Mesothelial cell of epicardium (in vitro differentiated cells): ENCODE results near the gene PNMT. TPM values are rescaled to one million over a fixed set of nuclear protein-coding genes. Genes with fewer than 3 reads are reported as not detected.

ENCODE experiments used
- DNase-seq, 2 experiments: peaks; one replicate each; pipeline ENCODE4 v3.0.0; 2021; ENCODE audit warnings: low spot score in 2 of 2; ENCODE audit not compliant: unreplicated experiment in 2 of 2
- H3K27ac Mint-ChIP-seq: 2 replicates; pipeline ENCODE4 v1.8.0; 2021; ENCODE audit warnings: mixed read lengths
- H3K27me3 Mint-ChIP-seq: 2 replicates; pipeline ENCODE4 v1.8.0; 2021; ENCODE audit warnings: low read depth, mixed read lengths
- H3K36me3 Mint-ChIP-seq: 2 replicates; pipeline ENCODE4 v1.8.0; 2021; ENCODE audit warnings: mixed read lengths
- H3K4me1 Mint-ChIP-seq: 2 replicates; pipeline ENCODE4 v1.8.0; 2021; ENCODE audit warnings: mixed read lengths
- H3K4me3 Mint-ChIP-seq: 2 replicates; pipeline ENCODE4 v1.8.0; 2021; ENCODE audit warnings: mild to moderate bottlenecking, moderate library complexity, mixed read lengths
- H3K9me3 Mint-ChIP-seq: 2 replicates; pipeline ENCODE4 v1.8.0; 2021; ENCODE audit warnings: mixed read lengths
- total RNA-seq: library from RNA; stranded (reverse); gene quantifications from 3 replicates; pipeline ENCODE4 v1.2.1, GENCODE V29; 2021
- TF ChIP-seq, protein P1 (sequence below): fragments of 200-600 bp; sonication (generic); IDR thresholded peaks from one replicate; pipeline ENCODE4 v1.5.0; 2021; ENCODE audit warnings: antibody characterized with exemption; ENCODE audit not compliant: unreplicated experiment

Gene PNMT
- total RNA-seq, 1 donor from 2014 or later: 1.7 TPM

DNA sequence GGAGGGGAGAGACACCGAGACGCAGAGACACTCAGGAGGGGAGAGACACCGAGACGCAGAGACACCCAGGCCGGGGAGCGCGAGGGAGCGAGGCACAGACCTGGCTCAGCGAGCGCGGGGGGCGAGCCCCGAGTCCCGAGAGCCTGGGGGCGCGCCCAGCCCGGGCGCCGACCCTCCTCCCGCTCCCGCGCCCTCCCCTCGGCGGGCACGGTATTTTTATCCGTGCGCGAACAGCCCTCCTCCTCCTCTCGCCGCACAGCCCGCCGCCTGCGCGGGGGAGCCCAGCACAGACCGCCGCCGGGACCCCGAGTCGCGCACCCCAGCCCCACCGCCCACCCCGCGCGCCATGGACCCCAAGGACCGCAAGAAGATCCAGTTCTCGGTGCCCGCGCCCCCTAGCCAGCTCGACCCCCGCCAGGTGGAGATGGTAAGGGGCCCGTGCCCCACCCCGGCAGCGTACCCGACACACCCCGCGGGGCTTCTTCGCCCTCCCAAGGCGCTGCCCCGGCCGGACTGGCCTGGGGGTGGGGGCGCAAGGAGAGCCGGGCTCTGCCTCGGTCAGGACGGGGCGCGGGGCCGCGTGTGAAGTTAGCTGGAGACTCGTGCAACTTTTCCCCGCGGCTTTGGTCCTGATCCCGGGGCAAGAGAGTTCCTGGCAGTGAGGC is 41.1 kb upstream of the PNMT start:
- Mint-ChIP-seq H3K27me3 (peaks cover 78% of the 10 kb centered on the region), H3K4me3 (peak overlapping the region; percentile 65), H3K4me1 (peaks cover 28% of the 10 kb centered on the region), H3K9me3 (no peaks in the 10 kb centered on the region), H3K27ac (no peak overlapping the region), H3K36me3 (no peaks in the 10 kb centered on the region)
- TF ChIP-seq, protein P1, sequence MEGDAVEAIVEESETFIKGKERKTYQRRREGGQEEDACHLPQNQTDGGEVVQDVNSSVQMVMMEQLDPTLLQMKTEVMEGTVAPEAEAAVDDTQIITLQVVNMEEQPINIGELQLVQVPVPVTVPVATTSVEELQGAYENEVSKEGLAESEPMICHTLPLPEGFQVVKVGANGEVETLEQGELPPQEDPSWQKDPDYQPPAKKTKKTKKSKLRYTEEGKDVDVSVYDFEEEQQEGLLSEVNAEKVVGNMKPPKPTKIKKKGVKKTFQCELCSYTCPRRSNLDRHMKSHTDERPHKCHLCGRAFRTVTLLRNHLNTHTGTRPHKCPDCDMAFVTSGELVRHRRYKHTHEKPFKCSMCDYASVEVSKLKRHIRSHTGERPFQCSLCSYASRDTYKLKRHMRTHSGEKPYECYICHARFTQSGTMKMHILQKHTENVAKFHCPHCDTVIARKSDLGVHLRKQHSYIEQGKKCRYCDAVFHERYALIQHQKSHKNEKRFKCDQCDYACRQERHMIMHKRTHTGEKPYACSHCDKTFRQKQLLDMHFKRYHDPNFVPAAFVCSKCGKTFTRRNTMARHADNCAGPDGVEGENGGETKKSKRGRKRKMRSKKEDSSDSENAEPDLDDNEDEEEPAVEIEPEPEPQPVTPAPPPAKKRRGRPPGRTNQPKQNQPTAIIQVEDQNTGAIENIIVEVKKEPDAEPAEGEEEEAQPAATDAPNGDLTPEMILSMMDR: no peak
- no peak for DNase-seq

DNA sequence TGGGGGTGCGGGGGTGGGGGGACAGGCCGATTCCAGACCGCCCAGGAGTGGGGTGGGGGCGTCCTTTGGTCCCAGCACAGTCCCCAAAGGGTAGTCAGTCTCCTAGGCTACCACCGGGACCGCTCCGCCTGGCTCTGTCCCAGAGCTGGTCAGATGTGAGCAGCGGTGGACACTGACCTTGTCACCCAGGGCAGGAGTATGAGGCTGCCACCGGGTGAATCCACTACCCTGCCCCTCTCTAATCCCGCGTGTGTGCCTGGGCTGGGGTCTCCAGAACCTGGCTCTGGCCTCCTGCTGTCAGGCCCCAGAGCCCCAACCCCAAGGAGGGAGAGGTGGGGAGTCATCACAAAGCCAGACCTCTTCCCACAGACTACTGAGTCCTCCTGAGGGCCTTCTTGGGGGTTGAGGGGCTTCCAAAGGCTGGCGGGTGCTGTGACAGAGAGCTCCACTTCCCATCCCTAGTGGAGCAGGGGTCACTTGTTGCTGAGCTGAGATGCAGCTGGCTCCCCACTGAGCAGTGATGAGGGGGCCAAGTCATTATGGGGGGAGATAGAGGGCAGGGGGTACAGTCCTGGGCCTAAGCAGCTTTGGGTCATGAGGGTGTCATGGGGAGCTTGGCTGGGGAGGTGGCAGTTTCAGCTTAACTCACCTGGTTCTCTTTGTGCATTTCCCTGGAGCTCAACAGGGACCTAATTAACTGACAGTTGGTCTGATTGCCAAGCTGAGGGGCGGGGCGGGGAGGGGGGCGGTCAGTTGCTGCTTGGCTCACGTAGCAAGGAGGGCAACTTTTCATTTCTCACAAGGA is 40.3 kb upstream of the PNMT start:
- TF ChIP-seq, protein P1: no peak
- H3K4me1 Mint-ChIP-seq: peaks cover 28% of the 10 kb centered on the region
- H3K36me3 Mint-ChIP-seq: no peaks in the 10 kb centered on the region
- no peaks in the 10 kb centered on the region for H3K9me3 Mint-ChIP-seq
- peak overlapping the region; percentile 53 for H3K4me3 Mint-ChIP-seq
- no peak overlapping the region for H3K27ac Mint-ChIP-seq
- H3K27me3 Mint-ChIP-seq: peaks cover 78% of the 10 kb centered on the region
- DNase-seq: no peak

DNA sequence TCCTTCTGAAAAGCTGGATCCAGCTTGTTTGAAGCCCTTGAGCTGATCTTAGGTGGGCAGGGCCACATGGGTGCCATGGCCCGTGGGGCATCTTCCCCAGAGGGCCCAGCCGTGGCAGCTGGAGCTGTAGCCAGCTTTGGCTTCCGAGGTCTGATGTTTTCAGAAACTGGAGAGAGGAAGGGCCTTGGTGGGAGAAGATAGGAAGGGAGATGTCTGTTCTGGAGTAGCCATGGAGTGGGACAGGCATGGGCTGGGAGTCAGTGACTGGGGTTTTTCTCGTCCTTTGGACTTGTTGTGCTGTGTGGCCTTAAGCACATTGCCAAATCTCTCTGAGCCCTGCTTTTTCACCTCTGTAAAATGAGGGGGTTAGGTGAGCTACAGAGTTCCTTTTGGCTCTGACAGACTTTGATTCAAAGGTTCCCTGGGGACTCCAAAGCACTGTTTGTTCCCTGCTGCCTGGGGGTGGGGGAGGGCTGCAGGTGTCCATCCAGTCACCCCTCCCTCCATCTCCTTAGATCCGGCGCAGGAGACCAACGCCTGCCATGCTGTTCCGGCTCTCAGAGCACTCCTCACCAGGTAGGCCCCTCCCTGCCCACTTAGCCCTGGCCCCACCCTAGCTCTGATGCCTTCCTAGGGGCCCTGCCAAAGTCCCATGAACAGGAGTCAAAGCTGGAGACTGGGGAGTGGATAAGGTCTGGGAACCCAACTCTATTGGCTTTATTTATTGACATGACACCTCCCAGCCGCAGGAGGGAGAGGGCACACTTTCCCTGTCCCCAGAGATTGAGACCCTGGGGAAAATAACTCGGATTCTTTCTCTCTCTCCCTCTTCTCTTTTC is 39.4 kb upstream of the PNMT start:
- no peaks in the 10 kb centered on the region for H3K36me3 Mint-ChIP-seq
- no peaks in the 10 kb centered on the region for H3K9me3 Mint-ChIP-seq
- TF ChIP-seq, protein P1: no peak
- peaks cover 28% of the 10 kb centered on the region for H3K4me1 Mint-ChIP-seq
- peaks cover 72% of the 10 kb centered on the region for H3K27me3 Mint-ChIP-seq
- no peak overlapping the region for H3K4me3 Mint-ChIP-seq
- DNase-seq: no peak
- H3K27ac Mint-ChIP-seq: no peak overlapping the region

DNA sequence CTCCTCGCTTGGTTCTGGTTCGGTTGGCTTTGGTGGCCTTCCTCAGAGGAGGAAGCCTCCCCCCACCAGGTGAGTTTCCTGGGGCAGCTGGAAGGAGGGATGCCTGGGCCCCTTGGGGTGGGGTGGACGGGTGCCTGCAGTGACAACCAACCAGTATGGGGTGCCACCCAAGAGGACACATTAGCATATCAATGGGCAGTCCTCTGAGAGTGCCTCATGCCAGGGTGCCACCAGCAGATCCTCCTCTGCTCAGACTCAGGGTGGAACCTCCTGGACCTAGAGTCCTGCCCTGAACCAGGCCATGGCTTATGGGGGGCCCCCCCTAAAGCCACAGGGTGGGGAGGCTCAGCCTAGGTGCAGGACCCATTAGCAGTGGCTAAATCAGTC is 38.8 kb upstream of the PNMT start:
- H3K4me3 Mint-ChIP-seq: no peak overlapping the region
- peaks cover 67% of the 10 kb centered on the region for H3K27me3 Mint-ChIP-seq
- DNase-seq: no peak
- TF ChIP-seq, protein P1: no peak
- peaks cover 28% of the 10 kb centered on the region for H3K4me1 Mint-ChIP-seq
- H3K27ac Mint-ChIP-seq: no peak overlapping the region
- H3K36me3 Mint-ChIP-seq: no peaks in the 10 kb centered on the region
- H3K9me3 Mint-ChIP-seq: no peaks in the 10 kb centered on the region

DNA sequence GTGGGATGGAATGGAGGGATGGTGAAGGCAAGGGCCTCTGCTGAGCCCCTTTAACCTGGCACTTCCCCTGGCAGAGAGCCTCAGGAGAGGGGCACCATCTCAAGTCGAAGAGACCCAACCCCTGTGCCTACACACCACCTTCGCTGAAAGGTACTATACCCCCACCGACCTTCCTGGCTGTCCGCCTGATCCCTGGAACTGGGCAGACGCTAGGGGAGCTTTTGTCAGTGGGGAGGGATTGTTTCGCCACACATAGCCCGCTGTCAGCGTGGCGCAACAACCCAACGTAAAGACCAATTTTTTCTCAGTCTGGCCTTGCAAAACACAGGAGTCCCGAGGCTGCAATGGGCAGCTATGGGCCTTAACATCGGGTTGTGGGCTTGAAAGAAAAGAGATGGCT is 38.4 kb upstream of the PNMT start:
- no peak for DNase-seq
- Mint-ChIP-seq H3K4me1 (peaks cover 28% of the 10 kb centered on the region), H3K27ac (no peak overlapping the region), H3K36me3 (no peaks in the 10 kb centered on the region), H3K27me3 (peaks cover 63% of the 10 kb centered on the region), H3K4me3 (no peak overlapping the region), H3K9me3 (no peaks in the 10 kb centered on the region)
- TF ChIP-seq, protein P1: no peak
